ENCODE measurements around the gene LAMB4.

The LAMB4 gene

GRCh38 chr7:108088729-108089128, 41.4 kb downstream of the LAMB4 start:
- DNase-seq (no peak), ATAC-seq (no peak)
- no peaks in the 10 kb centered on the region for H3K36me3 Mint-ChIP-seq (ENCODE audit: low read depth)
- peaks cover 3% of the 10 kb centered on the region for H3K27me3 Mint-ChIP-seq
- H3K9me3 Mint-ChIP-seq, result no peaks in the 10 kb centered on the region
- H3K27ac Mint-ChIP-seq, result no peak overlapping the region
- no peak overlapping the region for H3K4me3 Mint-ChIP-seq
- H3K4me1 Mint-ChIP-seq, result no peaks in the 10 kb centered on the region

- Mint-ChIP-seq H3K27ac (no peak overlapping the region), H3K4me1 (no peaks in the 10 kb centered on the region), H3K4me3 (no peak overlapping the region), H3K36me3 (ENCODE audit: low read depth) (no peaks in the 10 kb centered on the region), H3K9me3 (no peaks in the 10 kb centered on the region), H3K27me3 (peaks cover 3% of the 10 kb centered on the region)
- DNase-seq (no peak), ATAC-seq (no peak)
These were observed 42.4 kb downstream of the LAMB4 start for GRCh38 chr7:108087778-108088177.

GRCh38 chr7:108086962-108087361, 43.2 kb downstream of the LAMB4 start:
- no peaks in the 10 kb centered on the region for H3K9me3 Mint-ChIP-seq
- no peak for ATAC-seq
- H3K27me3 Mint-ChIP-seq, result no peaks in the 10 kb centered on the region
- H3K27ac Mint-ChIP-seq, result no peak overlapping the region
- no peak overlapping the region for H3K4me3 Mint-ChIP-seq
- H3K4me1 Mint-ChIP-seq, result no peaks in the 10 kb centered on the region
- no peaks in the 10 kb centered on the region for H3K36me3 Mint-ChIP-seq (ENCODE audit: low read depth)
- DNase-seq, result no peak

GRCh38 chr7:108086546-108086945, 43.6 kb downstream of the LAMB4 start:
- no peaks in the 10 kb centered on the region for H3K27me3 Mint-ChIP-seq
- DNase-seq, result no peak
- no peak overlapping the region for H3K4me3 Mint-ChIP-seq
- no peak for ATAC-seq
- no peaks in the 10 kb centered on the region for H3K36me3 Mint-ChIP-seq (ENCODE audit: low read depth)
- H3K9me3 Mint-ChIP-seq, result peaks cover 4% of the 10 kb centered on the region
- H3K27ac Mint-ChIP-seq, result no peak overlapping the region
- no peaks in the 10 kb centered on the region for H3K4me1 Mint-ChIP-seq

GRCh38 chr7:108083980-108084379, 46.2 kb downstream of the LAMB4 start:
- Mint-ChIP-seq H3K4me1 (no peaks in the 10 kb centered on the region), H3K4me3 (no peak overlapping the region), H3K36me3 (ENCODE audit: low read depth) (no peaks in the 10 kb centered on the region), H3K27ac (no peak overlapping the region), H3K27me3 (no peaks in the 10 kb centered on the region), H3K9me3 (peaks cover 9% of the 10 kb centered on the region)
- DNase-seq (no peak), ATAC-seq (no peak)

- Mint-ChIP-seq H3K27ac (no peak overlapping the region), H3K36me3 (ENCODE audit: low read depth) (no peaks in the 10 kb centered on the region), H3K27me3 (no peaks in the 10 kb centered on the region), H3K4me1 (no peaks in the 10 kb centered on the region), H3K9me3 (peaks cover 9% of the 10 kb centered on the region), H3K4me3 (no peak overlapping the region)
- DNase-seq, result no peak
- no peak for ATAC-seq
These were observed 50.2 kb downstream of the LAMB4 start for GRCh38 chr7:108079648-108080591.

GRCh38 chr7:108079276-108079647, 50.9 kb downstream of the LAMB4 start:
- DNase-seq (no peak), ATAC-seq (no peak)
- Mint-ChIP-seq H3K36me3 (ENCODE audit: low read depth) (no peaks in the 10 kb centered on the region), H3K4me1 (no peaks in the 10 kb centered on the region), H3K9me3 (peaks cover 9% of the 10 kb centered on the region), H3K27ac (no peak overlapping the region), H3K27me3 (no peaks in the 10 kb centered on the region), H3K4me3 (no peak overlapping the region)

- Mint-ChIP-seq H3K9me3 (peaks cover 9% of the 10 kb centered on the region), H3K36me3 (ENCODE audit: low read depth) (no peaks in the 10 kb centered on the region), H3K4me1 (no peaks in the 10 kb centered on the region), H3K4me3 (no peak overlapping the region), H3K27me3 (no peaks in the 10 kb centered on the region), H3K27ac (no peak overlapping the region)
- ATAC-seq (no peak), DNase-seq (no peak)
These were observed 51.5 kb downstream of the LAMB4 start for GRCh38 chr7:108078691-108079090.

GRCh38 chr7:108078211-108078673, 51.9 kb downstream of the LAMB4 start:
- no peaks in the 10 kb centered on the region for H3K4me1 Mint-ChIP-seq
- H3K4me3 Mint-ChIP-seq, result no peak overlapping the region
- H3K36me3 Mint-ChIP-seq (ENCODE audit: low read depth), result no peaks in the 10 kb centered on the region
- H3K27me3 Mint-ChIP-seq, result no peaks in the 10 kb centered on the region
- H3K9me3 Mint-ChIP-seq, result peaks cover 9% of the 10 kb centered on the region
- DNase-seq (no peak), ATAC-seq (no peak)
- no peak overlapping the region for H3K27ac Mint-ChIP-seq

- H3K4me3 Mint-ChIP-seq, result no peak overlapping the region
- DNase-seq, result no peak
- no peak overlapping the region for H3K27ac Mint-ChIP-seq
- no peaks in the 10 kb centered on the region for H3K36me3 Mint-ChIP-seq (ENCODE audit: low read depth)
- peaks cover 9% of the 10 kb centered on the region for H3K9me3 Mint-ChIP-seq
- ATAC-seq, result no peak
- no peaks in the 10 kb centered on the region for H3K27me3 Mint-ChIP-seq
- no peaks in the 10 kb centered on the region for H3K4me1 Mint-ChIP-seq
These were observed 52.5 kb downstream of the LAMB4 start for GRCh38 chr7:108077709-108078108.

GRCh38 chr7:108076156-108076555, 54.0 kb downstream of the LAMB4 start:
- Mint-ChIP-seq H3K36me3 (ENCODE audit: low read depth) (no peaks in the 10 kb centered on the region), H3K4me3 (no peak overlapping the region), H3K4me1 (no peaks in the 10 kb centered on the region), H3K9me3 (peaks cover 1% of the 10 kb centered on the region), H3K27me3 (no peaks in the 10 kb centered on the region), H3K27ac (no peak overlapping the region)
- ATAC-seq (no peak), DNase-seq (no peak)

- DNase-seq (no peak), ATAC-seq (no peak)
- peaks cover 2% of the 10 kb centered on the region for H3K27me3 Mint-ChIP-seq
- no peaks in the 10 kb centered on the region for H3K36me3 Mint-ChIP-seq (ENCODE audit: low read depth)
- no peaks in the 10 kb centered on the region for H3K9me3 Mint-ChIP-seq
- H3K4me1 Mint-ChIP-seq, result no peaks in the 10 kb centered on the region
- H3K4me3 Mint-ChIP-seq, result no peak overlapping the region
- no peak overlapping the region for H3K27ac Mint-ChIP-seq
These were observed 56.7 kb downstream of the LAMB4 start for GRCh38 chr7:108073305-108074070.

GRCh38 chr7:108072739-108073138, 57.4 kb downstream of the LAMB4 start:
- ATAC-seq, result no peak
- no peaks in the 10 kb centered on the region for H3K36me3 Mint-ChIP-seq (ENCODE audit: low read depth)
- no peak overlapping the region for H3K27ac Mint-ChIP-seq
- no peak overlapping the region for H3K4me3 Mint-ChIP-seq
- H3K27me3 Mint-ChIP-seq, result peaks cover 2% of the 10 kb centered on the region
- DNase-seq, result no peak
- no peaks in the 10 kb centered on the region for H3K9me3 Mint-ChIP-seq
- H3K4me1 Mint-ChIP-seq, result no peaks in the 10 kb centered on the region

GRCh38 chr7:108072116-108072515, 58.0 kb downstream of the LAMB4 start:
- no peaks in the 10 kb centered on the region for H3K4me1 Mint-ChIP-seq
- DNase-seq, result no peak
- H3K27ac Mint-ChIP-seq, result no peak overlapping the region
- peaks cover 2% of the 10 kb centered on the region for H3K27me3 Mint-ChIP-seq
- no peak overlapping the region for H3K4me3 Mint-ChIP-seq
- H3K9me3 Mint-ChIP-seq, result no peaks in the 10 kb centered on the region
- no peaks in the 10 kb centered on the region for H3K36me3 Mint-ChIP-seq (ENCODE audit: low read depth)
- ATAC-seq, result no peak

- no peak for ATAC-seq
- Mint-ChIP-seq H3K27me3 (peaks cover 2% of the 10 kb centered on the region), H3K27ac (no peak overlapping the region), H3K4me3 (no peak overlapping the region), H3K9me3 (no peaks in the 10 kb centered on the region), H3K36me3 (ENCODE audit: low read depth) (no peaks in the 10 kb centered on the region), H3K4me1 (no peaks in the 10 kb centered on the region)
- DNase-seq, result no peak
These were observed 58.6 kb downstream of the LAMB4 start for GRCh38 chr7:108071551-108071950.

Data from activated naive CD8-positive, alpha-beta T cell treated with anti-CD3 and anti-CD28 coated beads, Interleukin-2, amount 50 U/mL, for 24 hours (primary cell).